Nephron (organoid): Measurements from ENCODE around the gene APIP.

Experiments used
- H3K27ac Mint-ChIP-seq, 3 experiments: 2 replicates each; pipeline ENCODE4 v1.8.0; 2020; ENCODE audit warnings: mixed read lengths in 3 of 3, mild to moderate bottlenecking in 2 of 3, moderate library complexity in 1 of 3
- H3K27me3 Mint-ChIP-seq: 2 replicates; pipeline ENCODE4 v1.8.0; 2021; ENCODE audit warnings: low read depth, mild to moderate bottlenecking, moderate library complexity, mixed read lengths
- H3K36me3 Mint-ChIP-seq: 2 replicates; pipeline ENCODE4 v1.8.0; 2020; ENCODE audit warnings: low read depth, mixed read lengths
- H3K4me1 Mint-ChIP-seq: 2 replicates; pipeline ENCODE4 v1.8.0; 2020; ENCODE audit warnings: mixed read lengths
- H3K4me3 Mint-ChIP-seq, 3 experiments: 2 replicates each; pipeline ENCODE4 v1.8.0; 2020; ENCODE audit warnings: mild to moderate bottlenecking in 3 of 3, mixed read lengths in 3 of 3, moderate library complexity in 2 of 3
- H3K9me3 Mint-ChIP-seq: 2 replicates; pipeline ENCODE4 v1.8.0; 2020; ENCODE audit warnings: mixed read lengths
- CTCF ChIP-seq, 3 experiments: fragments of 200-600 bp; sonication (generic); IDR thresholded peaks; one replicate each; pipeline ENCODE4 v1.5.0; 2021; ENCODE audit warnings: antibody characterized with exemption in 3 of 3; ENCODE audit not compliant: unreplicated experiment in 3 of 3

The APIP gene

DNA sequence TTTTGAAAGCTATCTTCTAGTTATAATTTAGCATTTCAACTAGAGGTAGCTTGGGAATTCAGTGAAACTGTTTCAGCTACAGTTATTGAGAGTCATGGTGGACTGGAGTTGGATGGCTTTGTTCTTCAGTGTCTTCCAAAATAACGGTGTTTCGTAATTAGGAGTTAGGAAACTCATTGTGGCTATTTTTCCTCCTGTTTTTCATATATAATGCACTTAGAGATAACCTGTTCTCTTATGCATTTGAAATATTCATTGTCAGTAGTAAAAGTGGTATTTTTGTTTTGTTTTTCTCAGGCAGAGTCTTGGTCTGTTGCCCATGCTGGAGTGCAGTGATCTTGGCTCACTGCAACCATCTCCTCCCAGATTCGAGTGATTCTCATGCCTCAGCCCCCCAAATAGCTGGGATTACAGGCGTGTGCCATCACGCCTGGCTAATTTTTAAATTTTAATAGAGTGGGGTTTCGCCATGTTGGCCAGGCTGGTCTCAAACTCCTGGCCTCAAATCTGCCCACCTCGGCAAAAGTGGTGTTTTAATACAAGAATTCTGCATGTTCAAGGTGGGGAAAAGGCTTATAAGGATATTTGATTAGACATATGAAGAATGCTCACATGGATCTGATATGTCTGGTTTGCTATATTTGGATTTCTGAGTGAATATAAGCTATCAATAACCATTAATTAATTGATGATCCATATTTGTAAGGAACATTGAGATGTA lies 12.9 kb upstream of the APIP start:
- Mint-ChIP-seq H3K27me3 (no peaks in the 10 kb centered on the region), H3K4me1 (peaks cover 27% of the 10 kb centered on the region), H3K36me3 (peaks cover 22% of the 10 kb centered on the region), H3K9me3 (no peaks in the 10 kb centered on the region), H3K27ac (no peak overlapping the region), H3K4me3 (no peak overlapping the region)
- TF ChIP-seq CTCF (IDR thresholded peaks at IDR 0.05; ENCODE audit: unreplicated experiment in 3 of 3) = no peak

DNA sequence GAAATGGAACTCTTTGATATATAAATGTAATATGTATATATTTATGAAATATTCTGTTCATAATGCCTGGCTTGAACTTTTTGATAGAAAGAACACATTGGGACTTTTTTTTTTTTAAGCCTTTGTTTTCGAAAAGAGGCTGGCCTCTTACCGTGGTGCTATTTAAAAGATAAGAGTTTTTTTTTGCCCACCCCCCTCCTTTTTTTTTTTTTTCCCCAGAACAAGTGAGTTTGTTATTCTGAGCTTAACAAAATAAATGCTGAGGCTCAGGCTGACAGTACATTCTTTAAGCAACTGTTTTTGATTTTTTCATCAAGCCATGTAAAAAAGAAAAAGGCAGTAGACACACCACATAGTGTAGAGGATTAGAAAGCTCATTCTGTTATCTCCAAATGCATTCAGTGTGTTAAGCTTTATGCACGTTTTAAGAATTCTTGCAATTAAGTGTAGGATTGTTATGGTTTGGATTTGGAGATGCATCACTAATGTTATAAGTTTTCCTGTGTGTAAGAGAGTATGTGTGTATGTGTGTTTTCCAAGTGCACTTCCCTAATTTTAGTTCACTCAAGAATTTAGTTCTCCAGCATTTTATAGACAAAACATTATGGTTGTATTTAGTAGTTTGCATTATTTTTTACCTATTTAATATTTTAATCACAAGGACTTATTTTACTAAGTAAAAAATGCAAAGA lies 12.2 kb upstream of the APIP start:
- TF ChIP-seq CTCF (IDR thresholded peaks at IDR 0.05; ENCODE audit: unreplicated experiment in 3 of 3) = no peak
- no peak overlapping the region for H3K27ac Mint-ChIP-seq
- no peaks in the 10 kb centered on the region for H3K9me3 Mint-ChIP-seq
- peaks cover 32% of the 10 kb centered on the region for H3K4me1 Mint-ChIP-seq
- H3K27me3 Mint-ChIP-seq = no peaks in the 10 kb centered on the region
- no peak overlapping the region for H3K4me3 Mint-ChIP-seq
- H3K36me3 Mint-ChIP-seq = peaks cover 19% of the 10 kb centered on the region

GRCh38 chr11:34926831-34927132 lies 10.6 kb upstream of the APIP start:
- Mint-ChIP-seq H3K27me3 (no peaks in the 10 kb centered on the region), H3K4me3 (no peak overlapping the region), H3K4me1 (peaks cover 38% of the 10 kb centered on the region), H3K9me3 (no peaks in the 10 kb centered on the region), H3K27ac (no peak overlapping the region), H3K36me3 (peaks cover 4% of the 10 kb centered on the region)
- no peak for TF ChIP-seq CTCF (IDR thresholded peaks at IDR 0.05; ENCODE audit: unreplicated experiment in 3 of 3)

- Mint-ChIP-seq H3K4me1 (peaks cover 38% of the 10 kb centered on the region), H3K4me3 (no peak overlapping the region), H3K9me3 (no peaks in the 10 kb centered on the region), H3K36me3 (no peaks in the 10 kb centered on the region), H3K27me3 (no peaks in the 10 kb centered on the region), H3K27ac (no peak overlapping the region)
- peak; percentile 58 to 74 (median 71) for TF ChIP-seq CTCF (IDR thresholded peaks at IDR 0.05; ENCODE audit: unreplicated experiment in 3 of 3)
These were observed 10.1 kb upstream of the APIP start for GRCh38 chr11:34926101-34926830.

GRCh38 chr11:34924714-34925113 lies 8.5 kb upstream of the APIP start:
- no peak overlapping the region for H3K4me3 Mint-ChIP-seq

More at GRCh38 chr11:34924714-34925113, 8.5 kb upstream of the APIP start:
- Mint-ChIP-seq H3K9me3 (no peaks in the 10 kb centered on the region), H3K36me3 (peaks cover 3% of the 10 kb centered on the region), H3K27ac (no peak overlapping the region), H3K27me3 (no peaks in the 10 kb centered on the region), H3K4me1 (peaks cover 35% of the 10 kb centered on the region)
- no peak for TF ChIP-seq CTCF (IDR thresholded peaks at IDR 0.05; ENCODE audit: unreplicated experiment in 3 of 3)
